Stimulated activated CD4-positive, alpha-beta T cell treated with anti-CD3 and anti-CD28 coated beads, Interleukin-4, amount 100 ng/mL, for 4 hours (primary cell): Measurements from ENCODE around the gene ZDHHC8.

Source experiments
- DNase-seq, 2 experiments: peaks; one replicate each; pipeline ENCODE4 v3.0.0-alpha.2; 2020

Gene ZDHHC8

GRCh38 chr22:20131597-20131858 lies at the start of gene ZDHHC8:
Gene ZDHHC8, plus strand, starts transcription at chr22:20131804. Its CDS starts 144 bp downstream, at chr22:20131948.
- peak in 1 of 2 experiments; percentile 62 for DNase-seq

GRCh38 chr22:20083157-20083890 lies 48.3 kb upstream of the ZDHHC8 start:
- DNase-seq: no peak

- DNase-seq: no peak
Measured at GRCh38 chr22:20083891-20084546, 47.6 kb upstream of the ZDHHC8 start.

GRCh38 chr22:20084547-20085413 lies 46.8 kb upstream of the ZDHHC8 start:
- DNase-seq: no peak

- DNase-seq: no peak
Measured at GRCh38 chr22:20085651-20086050, 46.0 kb upstream of the ZDHHC8 start.

- DNase-seq: no peak
Measured at GRCh38 chr22:20086101-20086599, 45.5 kb upstream of the ZDHHC8 start.

GRCh38 chr22:20086763-20087162 lies 44.8 kb upstream of the ZDHHC8 start:
- DNase-seq: no peak

GRCh38 chr22:20087319-20088262 lies 44.0 kb upstream of the ZDHHC8 start:
- DNase-seq: no peak

GRCh38 chr22:20088263-20088648 lies 43.3 kb upstream of the ZDHHC8 start:
- no peak for DNase-seq

- no peak for DNase-seq
Measured at GRCh38 chr22:20089226-20089976, 42.2 kb upstream of the ZDHHC8 start.

- DNase-seq: no peak
Measured at GRCh38 chr22:20089977-20090729, 41.5 kb upstream of the ZDHHC8 start.

- no peak for DNase-seq
Measured at GRCh38 chr22:20090730-20091240, 40.8 kb upstream of the ZDHHC8 start.

- no peak for DNase-seq
Measured at GRCh38 chr22:20091690-20092476, 39.7 kb upstream of the ZDHHC8 start.

- DNase-seq: no peak
Measured at GRCh38 chr22:20092477-20092854, 39.1 kb upstream of the ZDHHC8 start.

GRCh38 chr22:20093418-20094196 lies 38.0 kb upstream of the ZDHHC8 start:
- DNase-seq: no peak

GRCh38 chr22:20094197-20094807 lies 37.3 kb upstream of the ZDHHC8 start:
- DNase-seq: no peak

- peak in 1 of 2 experiments; percentile 40 for DNase-seq
Measured at GRCh38 chr22:20095521-20095920, 36.1 kb upstream of the ZDHHC8 start.
